ENCODE measurements around the gene AKAP9.
A peak's percentile ranks its signal among the peaks of the same experiment; 100 is the strongest.
"Not testable (repeated sequence)": the region's sequence is repeated elsewhere in the genome, so short reads cannot be mapped to it uniquely, and the experiment has no call there.

Gene AKAP9

GRCh38 chr7:91941450-91941849, 788 bp downstream of the AKAP9 start:
- DNase-seq (ENCODE audit: extremely low spot score), result peak; percentile 32
- CTCF ChIA-PET, result interaction anchor here (0.7 to 3.5 kb wide), 6 partner anchors 8 to 505 kb away, joined by 3 to 17 read pairs (median 7); partner anchors contain the start of genes GATAD1 and MTERF1
- POLR2A ChIA-PET, result interaction anchor here (1.8 kb wide), 1 partner anchor 587 kb away, joined by 4 read pairs; the partner anchor contains the start of genes PEX1 and RBM48
- TF ChIP-seq CTCF (IDR thresholded peaks at IDR 0.05; ENCODE audit: control extremely low read depth, extremely low read depth, low read depth, missing control alignments), result no peak

- ChIA-PET POLR2A (no interaction called here), CTCF (interaction anchor here (0.7 to 3.5 kb wide), 3 partner anchors 10 to 505 kb away, joined by 3 to 12 read pairs (median 10); partner anchors contain the start of gene GATAD1)
- TF ChIP-seq CTCF (IDR thresholded peaks at IDR 0.05; ENCODE audit: control extremely low read depth, extremely low read depth, low read depth, missing control alignments), result no peak
- no peak for DNase-seq (ENCODE audit: extremely low spot score)
Measured at GRCh38 chr7:91942312-91942711, 1.6 kb downstream of the AKAP9 start.

- CTCF ChIA-PET, POLR2A ChIA-PET: not testable (repeated sequence)
Measured at GRCh38 chr7:91944970-91945369, 4.3 kb downstream of the AKAP9 start.

GRCh38 chr7:91945476-91945875, 4.8 kb downstream of the AKAP9 start:
- no peak for DNase-seq (ENCODE audit: extremely low spot score)
- TF ChIP-seq CTCF (IDR thresholded peaks at IDR 0.05; ENCODE audit: control extremely low read depth, extremely low read depth, low read depth, missing control alignments), result no peak
- POLR2A ChIA-PET, result interaction anchor here (0.6 kb wide), 1 partner anchor 123 kb away, joined by 3 read pairs; no protein-coding TSS in a partner anchor
- CTCF ChIA-PET, result no interaction called here

More at GRCh38 chr7:91944970-91945369, 4.3 kb downstream of the AKAP9 start:
- not testable (repeated sequence) for DNase-seq (ENCODE audit: extremely low spot score)

GRCh38 chr7:91946549-91946948, 5.9 kb downstream of the AKAP9 start:
- DNase-seq (ENCODE audit: extremely low spot score), result no peak
- ChIA-PET POLR2A (interaction anchor here (0.5 kb wide), 1 partner anchor 1686 kb away, joined by 3 read pairs; no protein-coding TSS in a partner anchor), CTCF (interaction anchor here (1.1 to 1.6 kb wide), 4 partner anchors 103 to 478 kb away, joined by 3 to 4 read pairs (median 3); partner anchors contain the start of genes CYP51A1 and LRRD1)
- TF ChIP-seq CTCF (IDR thresholded peaks at IDR 0.05; ENCODE audit: control extremely low read depth, extremely low read depth, low read depth, missing control alignments), result no peak

- TF ChIP-seq CTCF (IDR thresholded peaks at IDR 0.05; ENCODE audit: control extremely low read depth, extremely low read depth, low read depth, missing control alignments), result no peak
- ChIA-PET CTCF (no interaction called here), POLR2A (no interaction called here)
- no peak for DNase-seq (ENCODE audit: extremely low spot score)
Measured at GRCh38 chr7:91947948-91948347, 7.3 kb downstream of the AKAP9 start.

- ChIA-PET CTCF (interaction anchor here (1.3 kb wide), 3 partner anchors 8 to 498 kb away, joined by 3 to 4 read pairs (median 3); partner anchors contain the start of genes AKAP9 and GATAD1), POLR2A (no interaction called here)
- TF ChIP-seq CTCF (IDR thresholded peaks at IDR 0.05; ENCODE audit: control extremely low read depth, extremely low read depth, low read depth, missing control alignments), result no peak
- no peak for DNase-seq (ENCODE audit: extremely low spot score)
Measured at GRCh38 chr7:91949221-91950009, 8.8 kb downstream of the AKAP9 start.

All from GM10248 (cell line).